ENCODE data around the gene SMURF2. TPM values are rescaled to one million over a fixed set of nuclear protein-coding genes. Genes with fewer than 3 reads are reported as not detected.

Gene SMURF2
- total and polyA plus RNA-seq, 9 of the 15 experiments (the other 6 are each of a cell fraction or from before 2014, with no cell fraction given), result 3.8 to 22.0 (median 14.8) TPM

GRCh38 chr17:64535357-64535756, 126.8 kb downstream of the SMURF2 start:
- peaks cover 94% of the 10 kb centered on the region for H3K36me3 ChIP-seq (ENCODE audit: control insufficient read depth, insufficient read depth, low read length)

More at GRCh38 chr17:64535357-64535756, 126.8 kb downstream of the SMURF2 start:
- no peaks in the 10 kb centered on the region for H4K20me1 ChIP-seq (replicated peaks; ENCODE audit: control insufficient read depth, insufficient read depth, low read length)
- 83% methylated on average over 6 of the region's 6 CpGs for WGBS (ENCODE audit: insufficient coverage, low coverage, missing lambda C conversion rate)
- ChIA-PET POLR2A (interaction anchor here (0.8 to 4.1 kb wide), 2 partner anchors 29 to 208 kb away, joined by 3 to 36 read pairs; partner anchors contain the start of genes CEP95 and DDX5), CTCF (ENCODE audit: low intra/inter-chr PET ratio) (no interaction called here)
- no peak overlapping the region for H3K4me3 ChIP-seq
- ATAC-seq, result no peak
- no peak for FAIRE-seq
- no peak overlapping the region for H3K27ac ChIP-seq (ENCODE audit: extremely low read depth, low read depth, low read length)
- intact Hi-C loops (cut with micrococcal nuclease), result loop anchor here (2.0 to 10.0 kb wide), 2 partner anchors 67 to 109 kb away; no protein-coding TSS in a partner anchor
- no peaks in the 10 kb centered on the region for H3K9me3 ChIP-seq (replicated peaks; ENCODE audit: control insufficient read depth, insufficient read depth, low read depth, low read length)
- no peak overlapping the region for H3K4me2 ChIP-seq (ENCODE audit: insufficient read depth, low read length)
- no TSS peak for BruUV-seq (replicated peaks)
- H3K79me2 ChIP-seq (ENCODE audit: control insufficient read depth, insufficient read depth, low read length), result no peaks in the 10 kb centered on the region
- in situ Hi-C loops (cut with MboI), result no loop called here
- no peaks in the 10 kb centered on the region for H3K9me1 ChIP-seq (ENCODE audit: control insufficient read depth, insufficient read depth, low read length)
- H3K9ac ChIP-seq (ENCODE audit: insufficient read depth in 1 of 2, low read depth in 2 of 2, low read length in 2 of 2), result no peak overlapping the region
- H3K27me3 ChIP-seq (ENCODE audit: control insufficient read depth in 2 of 2, insufficient read depth in 2 of 2, low read length in 2 of 2), result no peaks in the 10 kb centered on the region
- DNase-seq (ENCODE audit: extremely low read depth in 1 of 4, low spot score in 3 of 4), result no peak
- H3K4me1 ChIP-seq (replicated peaks in 1 of 2; ENCODE audit: control insufficient read depth in 2 of 2, insufficient read depth in 2 of 2, low read length in 2 of 2), result peaks cover 0 to 19% of the 10 kb centered on the region in 2 experiments; a peak in 3 of 5 replicates
- no peak overlapping the region for H2AFZ ChIP-seq (ENCODE audit: low read depth, low read length)
- TF ChIP-seq TCFL5 (CRISPR knock-in tag; conservative IDR thresholded peaks at IDR 0.05), result no peak
- TF ChIP-seq THAP12 (CRISPR knock-in tag; IDR thresholded peaks at IDR 0.05), result no peak
- TF ChIP-seq NFIX (CRISPR knock-in tag; IDR thresholded peaks at IDR 0.05; ENCODE audit: low read depth), result no peak
- no peak for TF ChIP-seq THAP7 (CRISPR knock-in tag; IDR thresholded peaks at IDR 0.05)
- TF ChIP-seq ZNF507 (tag; conservative IDR thresholded peaks at IDR 0.05), result no peak
- no peak for TF ChIP-seq PHF20 (IDR thresholded peaks at IDR 0.05; ENCODE audit: partially characterized antibody)
- no peak for TF ChIP-seq HCFC1 (IDR thresholded peaks at IDR 0.05; ENCODE audit: low read depth, low read length)
- no peak for TF ChIP-seq ZNF232 (CRISPR knock-in tag; IDR thresholded peaks at IDR 0.05)
- TF ChIP-seq ADNP (tag; IDR thresholded peaks at IDR 0.05), result no peak
- TF ChIP-seq NCOA6 (IDR thresholded peaks at IDR 0.05), result no peak
- no peak for TF ChIP-seq ZFP36 (IDR thresholded peaks at IDR 0.05; ENCODE audit: low read depth, low read length, partially characterized antibody)
- TF ChIP-seq TAF1 (IDR thresholded peaks at IDR 0.05; ENCODE audit: control insufficient read depth, extremely low read depth, insufficient read depth, low read length, severe bottlenecking), result no peak
- TF ChIP-seq NONO (IDR thresholded peaks at IDR 0.05; ENCODE audit: low read depth in 2 of 2, low read length in 1 of 2), result no peak
- TF ChIP-seq ZNF551 (CRISPR knock-in tag; IDR thresholded peaks at IDR 0.05), result no peak

Measured in K562 (cell line).